C4-2B (cell line): ENCODE results near the gene FOXC1.

Source experiments
- CTCF ChIP-seq: fragments of 450-650 bp; conservative IDR thresholded peaks from 2 replicates; pipeline ENCODE4 v1.5.1; 2017; ENCODE audit warnings: mild to moderate bottlenecking
- ZFX ChIP-seq: fragments of 450-650 bp; IDR thresholded peaks from 2 replicates; pipeline ENCODE4 v1.6.1; 2017

- TF ChIP-seq CTCF (no peak), ZFX (no peak)
These were observed 24.1 kb upstream of the FOXC1 start for GRCh38 chr6:1585669-1586049.
